ENCODE results near the gene DOCK7.
"Not testable (repeated sequence)": the region's sequence is repeated elsewhere in the genome, so short reads cannot be mapped to it uniquely, and the experiment has no call there.

DOCK7 gene

GRCh38 chr1:62687903-62688686 is at the start of gene DOCK7:
Gene DOCK7 (minus strand): TSS chr1:62688386. CDS start chr1:62688264, 122 bp downstream.
- peak; percentile 52 for DNase-seq

GRCh38 chr1:62735491-62736171 is 47.4 kb upstream of the DOCK7 start:
- DNase-seq: no peak

GRCh38 chr1:62732331-62732730 is 44.1 kb upstream of the DOCK7 start:
- DNase-seq: no peak

- DNase-seq: no peak
Measured at GRCh38 chr1:62728963-62729362, 40.8 kb upstream of the DOCK7 start.

- DNase-seq: no peak
Measured at GRCh38 chr1:62727656-62728407, 39.6 kb upstream of the DOCK7 start.

GRCh38 chr1:62726011-62726442 is 37.8 kb upstream of the DOCK7 start:
- DNase-seq: no peak

- DNase-seq: no peak
Measured at GRCh38 chr1:62725255-62725654, 37.1 kb upstream of the DOCK7 start.

- no peak for DNase-seq
Measured at GRCh38 chr1:62724430-62724829, 36.2 kb upstream of the DOCK7 start.

GRCh38 chr1:62723883-62724282 is 35.7 kb upstream of the DOCK7 start:
- DNase-seq: no peak

- no peak for DNase-seq
Measured at GRCh38 chr1:62722796-62723195, 34.6 kb upstream of the DOCK7 start.

GRCh38 chr1:62720946-62721554 is 32.9 kb upstream of the DOCK7 start:
- DNase-seq: no peak

GRCh38 chr1:62718400-62718799 is 30.2 kb upstream of the DOCK7 start:
- DNase-seq: not testable (repeated sequence)

- no peak for DNase-seq
Measured at GRCh38 chr1:62717483-62717882, 29.3 kb upstream of the DOCK7 start.

- no peak for DNase-seq
Measured at GRCh38 chr1:62716397-62716796, 28.2 kb upstream of the DOCK7 start.

GRCh38 chr1:62712336-62713243 is 24.4 kb upstream of the DOCK7 start:
- DNase-seq: no peak

- DNase-seq: no peak
Measured at GRCh38 chr1:62707744-62708120, 19.5 kb upstream of the DOCK7 start.

- no peak for DNase-seq
Measured at GRCh38 chr1:62706985-62707743, 19.0 kb upstream of the DOCK7 start.

GRCh38 chr1:62698161-62698560 is 10.0 kb upstream of the DOCK7 start:
- not testable (repeated sequence) for DNase-seq

GRCh38 chr1:62694479-62694878 is 6.3 kb upstream of the DOCK7 start:
- not testable (repeated sequence) for DNase-seq

GRCh38 chr1:62693123-62693522 is 4.9 kb upstream of the DOCK7 start:
- no peak for DNase-seq

Data from CD4-positive, alpha-beta T cell treated with Interleukin-10 for 1 hour (primary cell).